Sigmoid colon (tissue), 4 donors: ENCODE data around the gene LRFN2.

Experiments used
- POLR2A ChIP-seq, 2 donors: fragments of 450-650 bp; IDR thresholded peaks; one replicate each; pipeline ENCODE4 v1.6.1; 2016; ENCODE audit warnings: antibody characterized with exemption in 2 of 2, mild to moderate bottlenecking in 2 of 2, moderate library complexity in 2 of 2
- POLR2AphosphoS5 ChIP-seq, 4 donors: sonication (generic); formaldehyde crosslinking; IDR thresholded peaks; one replicate each; pipeline ENCODE4 v1.6.1; 2017; ENCODE audit warnings: antibody characterized with exemption in 4 of 4

DNA sequence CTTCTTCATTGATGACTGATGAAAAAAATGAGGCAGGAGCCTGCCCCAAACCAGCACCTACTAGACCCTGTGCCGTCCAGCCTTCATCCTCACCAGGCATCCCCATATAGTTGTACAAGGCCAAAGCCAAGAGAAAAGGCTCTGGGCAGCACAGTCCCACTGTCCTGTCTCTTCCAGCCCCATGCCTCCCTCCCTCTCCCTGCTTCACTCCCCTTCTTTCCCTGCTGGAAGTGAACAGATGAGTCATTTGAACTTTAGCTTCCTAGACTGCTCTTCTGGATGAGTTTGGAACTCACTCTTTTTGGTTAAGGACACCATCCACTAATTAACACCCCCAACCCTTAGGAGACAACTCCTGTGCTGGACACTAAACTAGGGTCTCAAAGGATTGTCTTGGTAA is 235.2 kb downstream of the LRFN2 start:
- no peak for TF ChIP-seq POLR2AphosphoS5 (IDR thresholded peaks at IDR 0.05)
- TF ChIP-seq POLR2A (IDR thresholded peaks at IDR 0.05) = no peak
